ENCODE data around the gene SLC25A36.
"Not testable (repeated sequence)": the region's sequence is repeated elsewhere in the genome, so short reads cannot be mapped to it uniquely, and the experiment has no call there.

The SLC25A36 gene

DNA sequence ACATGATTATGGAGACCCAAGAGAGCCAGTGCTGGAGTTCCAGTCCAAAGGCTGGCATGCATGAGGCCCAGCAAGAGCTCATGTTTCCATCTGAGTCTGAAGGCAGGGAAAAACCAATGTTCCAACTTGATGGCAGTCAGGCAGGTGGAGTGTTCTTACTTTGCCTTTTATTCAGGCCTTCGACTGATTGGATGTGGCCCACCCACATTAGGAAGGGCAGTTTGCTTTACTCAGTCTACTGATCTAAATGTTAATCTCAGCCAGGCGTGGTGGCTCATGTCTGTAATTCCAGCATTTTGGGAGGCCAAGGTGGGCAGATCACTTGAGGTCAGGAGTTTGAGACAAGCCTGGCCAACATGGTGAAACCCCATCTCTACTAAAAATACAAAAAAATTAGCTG is 53.2 kb downstream of the SLC25A36 start:
- DNase-seq (ENCODE audit: low spot score) = not testable (repeated sequence)

- DNase-seq (ENCODE audit: low spot score) = no peak
These were observed 54.2 kb downstream of the SLC25A36 start for GRCh38 chr3:140995881-140996280.

GRCh38 chr3:141000027-141000663 is 58.5 kb downstream of the SLC25A36 start:
- DNase-seq (ENCODE audit: low spot score) = peak; percentile 41

GRCh38 chr3:141000686-141001085 is 59.0 kb downstream of the SLC25A36 start:
- DNase-seq (ENCODE audit: low spot score) = no peak

GRCh38 chr3:141006344-141006743 is 64.7 kb downstream of the SLC25A36 start:
- DNase-seq (ENCODE audit: low spot score) = no peak

GRCh38 chr3:141009496-141009895 is 67.9 kb downstream of the SLC25A36 start:
- no peak for DNase-seq (ENCODE audit: low spot score)

GRCh38 chr3:141011232-141011996 is 69.8 kb downstream of the SLC25A36 start:
- peak; percentile 35 for DNase-seq (ENCODE audit: low spot score)

GRCh38 chr3:141011997-141012262 is 70.3 kb downstream of the SLC25A36 start:
- no peak for DNase-seq (ENCODE audit: low spot score)

DNA sequence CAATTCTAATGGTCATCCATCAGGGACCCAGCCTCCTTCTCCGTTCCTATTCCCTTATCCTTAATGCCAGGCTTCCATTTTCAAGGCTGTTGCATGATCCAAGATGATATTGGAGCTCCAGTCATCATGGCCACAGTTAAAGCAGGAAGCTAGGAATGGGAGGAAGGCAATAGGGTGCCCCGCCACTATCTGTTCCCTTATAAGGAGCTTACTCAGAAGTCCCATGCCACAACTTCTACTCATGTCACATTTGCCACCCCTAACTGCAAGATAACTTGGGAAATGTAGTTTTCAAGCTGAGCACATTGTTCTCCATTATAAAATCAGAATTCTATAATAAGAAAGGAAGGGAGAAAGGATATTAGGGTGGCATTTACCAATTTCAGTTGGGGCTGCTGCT is 70.9 kb downstream of the SLC25A36 start:
- no peak for DNase-seq (ENCODE audit: low spot score)

- no peak for DNase-seq (ENCODE audit: low spot score)
These were observed 73.8 kb downstream of the SLC25A36 start for GRCh38 chr3:141015481-141015880.

DNA sequence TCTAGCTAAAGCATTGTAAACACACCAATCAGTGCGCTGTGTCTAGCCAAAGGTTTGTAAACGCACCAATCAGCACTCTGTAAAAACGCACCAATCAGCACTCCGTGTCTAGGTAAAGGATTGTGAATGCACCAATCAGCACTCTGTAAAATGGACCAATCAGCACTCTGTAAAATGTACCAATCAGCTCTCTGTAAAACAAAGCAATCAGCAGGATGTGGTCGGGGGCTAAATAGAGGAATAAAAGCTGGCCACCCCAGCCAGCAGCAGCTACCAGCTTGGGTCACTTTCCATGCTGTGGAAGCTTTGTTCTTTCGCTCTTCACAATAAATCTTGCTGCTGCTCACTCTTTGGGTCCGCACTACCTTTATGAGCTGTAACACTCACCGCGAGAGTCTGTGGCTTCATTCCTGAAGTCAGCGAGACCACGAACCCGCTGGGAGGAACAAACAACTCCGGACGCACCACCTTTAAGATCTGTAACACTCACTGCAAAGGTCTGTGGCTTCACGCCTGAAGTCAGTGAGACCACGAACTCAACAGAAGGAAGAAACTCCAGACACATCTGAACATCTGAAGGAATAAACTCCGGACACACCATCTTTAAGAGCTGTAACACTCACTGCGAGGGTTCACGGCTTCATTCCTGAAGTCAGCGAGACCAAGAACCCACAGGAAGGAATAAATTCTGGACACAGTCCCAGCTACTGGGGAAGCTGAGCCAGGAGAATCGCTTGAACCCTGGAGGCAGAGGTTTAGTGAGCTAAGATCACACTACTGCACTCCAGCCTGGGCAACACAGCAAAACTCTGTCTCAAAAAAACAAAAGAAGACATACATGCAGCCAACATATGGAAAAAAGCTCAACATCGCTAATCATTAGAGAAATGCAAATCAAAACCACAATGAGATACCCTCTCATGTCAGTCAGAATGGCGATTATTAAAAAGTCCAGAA is 76.0 kb downstream of the SLC25A36 start:
- DNase-seq (ENCODE audit: low spot score) = not testable (repeated sequence)

DNA sequence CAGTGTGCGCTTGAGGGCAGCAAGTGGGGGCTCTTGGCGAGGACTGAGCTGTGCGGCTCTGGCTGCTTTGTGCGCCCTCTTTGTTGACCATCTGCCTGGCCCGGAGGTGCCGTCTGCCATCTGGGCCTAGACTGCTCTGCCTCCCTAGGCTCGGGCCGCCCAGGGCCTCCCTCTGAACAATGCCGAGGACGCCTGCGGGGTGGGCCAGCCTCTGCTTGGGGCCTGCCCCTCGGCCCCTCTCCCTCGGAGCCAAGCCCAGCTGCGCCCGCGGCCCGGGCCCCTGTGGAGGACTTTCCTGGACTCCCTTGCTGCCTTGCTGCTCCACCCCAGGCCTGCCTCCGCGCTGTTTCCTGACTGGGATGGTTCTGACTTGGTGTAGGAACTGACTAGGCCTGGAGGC is 77.6 kb downstream of the SLC25A36 start:
- DNase-seq (ENCODE audit: low spot score) = no peak

GRCh38 chr3:141020143-141020830 is 78.7 kb downstream of the SLC25A36 start:
- DNase-seq (ENCODE audit: low spot score) = no peak

DNA sequence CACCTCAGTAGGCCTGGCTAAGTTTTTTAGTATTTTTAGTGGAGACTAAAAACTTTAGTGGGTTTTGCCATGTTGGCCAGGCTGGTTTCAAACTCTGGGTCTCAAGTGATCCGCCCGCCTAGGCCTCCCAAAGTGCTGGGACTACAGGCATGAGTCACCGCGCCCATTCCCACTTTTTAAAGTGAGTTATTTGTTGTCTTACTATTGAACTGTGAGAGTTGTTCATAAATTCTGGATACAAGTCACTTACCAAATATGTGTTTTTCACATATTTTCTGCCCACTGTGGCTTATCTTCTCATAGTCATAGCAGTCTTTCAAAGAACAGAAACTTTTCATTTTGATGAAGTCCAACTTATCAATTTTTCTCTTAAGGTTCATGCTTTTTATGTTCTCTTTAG is 79.6 kb downstream of the SLC25A36 start:
- DNase-seq (ENCODE audit: low spot score) = no peak
